HG03442 (cell line): Measurements from ENCODE around the gene GCK.

ENCODE experiments used
- ATAC-seq: cut with Tn5 transposase; IDR thresholded peaks from one replicate; pipeline ENCODE4 v1.9.1; 2021; ENCODE audit warnings: mild to moderate bottlenecking, moderate library complexity; ENCODE audit not compliant: unreplicated experiment

Gene GCK

DNA sequence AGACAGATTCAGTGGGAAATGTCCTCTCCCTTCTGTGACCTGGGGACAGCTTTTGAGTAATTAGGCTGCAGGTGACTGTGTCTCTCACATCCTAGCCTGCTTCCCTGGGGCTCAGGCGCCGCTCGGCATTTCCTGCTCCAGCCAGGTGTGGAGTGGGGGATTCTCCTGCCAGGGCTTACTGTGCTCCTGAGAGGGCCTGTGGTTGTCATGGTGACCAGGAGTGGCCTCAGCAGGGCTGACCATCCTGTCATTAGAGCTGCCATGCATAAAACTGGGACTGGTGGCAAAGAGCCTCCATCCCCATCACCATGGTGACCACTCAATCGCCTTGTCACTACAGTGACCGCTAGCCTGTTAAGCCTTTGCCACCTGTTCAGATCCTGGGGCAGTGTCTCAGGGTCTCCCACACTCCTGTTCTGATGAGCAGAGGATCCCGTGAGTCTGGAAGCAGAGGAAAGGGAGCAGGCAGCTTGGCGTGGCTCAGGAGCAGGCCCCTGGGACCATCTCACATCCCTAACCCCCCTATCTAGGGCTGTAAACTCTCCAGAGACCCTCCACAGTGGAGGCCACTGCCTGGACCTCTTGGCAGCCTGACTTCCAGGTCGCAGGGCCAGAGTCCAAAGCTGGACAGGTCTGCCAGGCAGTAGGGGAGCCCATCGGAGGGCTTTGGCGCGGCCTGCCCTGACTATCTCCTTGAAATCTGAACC lies at the start of gene GCK:
TSS of gene GCK (minus strand) at position 154 of the 707 bp plus-strand sequence. CDS start 486 bp downstream, outside the sequence.
- no peak for ATAC-seq

GRCh38 chr7:44238116-44238695 lies 49.0 kb upstream of the GCK start:
- ATAC-seq, result no peak

DNA sequence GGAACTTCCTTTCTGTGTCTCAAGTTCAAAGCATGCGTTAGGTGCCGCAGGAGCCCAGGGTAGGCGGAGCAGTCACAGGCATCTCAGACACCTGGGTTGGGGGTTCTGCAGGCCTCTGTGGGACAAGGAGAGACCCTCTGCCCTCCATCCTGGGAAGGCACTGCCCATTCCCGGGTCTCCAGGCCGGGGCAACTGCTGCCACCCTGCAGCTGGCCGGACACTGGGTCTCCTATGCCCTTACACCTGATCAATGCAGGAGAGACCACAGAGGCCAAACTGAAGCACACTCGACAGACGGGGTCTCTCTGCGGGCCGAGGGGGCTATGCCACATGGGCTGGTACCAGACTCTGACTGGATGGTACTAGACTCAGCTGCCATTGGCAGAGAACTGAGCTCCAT lies 48.5 kb upstream of the GCK start:
- ATAC-seq, result no peak

DNA sequence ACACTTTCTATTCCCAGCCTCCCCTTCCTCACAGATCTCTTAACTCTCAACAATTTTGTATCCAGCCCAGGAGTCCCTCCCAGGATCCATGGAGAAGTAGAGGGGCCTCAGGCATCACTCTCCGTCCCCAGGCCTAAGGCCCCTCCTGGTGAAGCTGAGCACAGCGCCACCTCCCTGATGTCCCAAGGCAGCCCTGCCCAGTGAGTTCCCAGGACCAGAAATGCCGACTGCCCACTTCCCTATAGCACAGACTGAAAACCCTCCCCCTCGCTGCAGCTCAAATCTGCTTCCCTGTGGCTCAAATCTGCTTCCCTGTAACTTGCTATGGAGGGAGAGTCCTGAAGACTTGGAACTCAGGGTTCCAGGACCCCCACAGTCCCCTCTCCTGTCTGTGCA lies 47.1 kb upstream of the GCK start:
- ATAC-seq, result no peak

- ATAC-seq, result no peak
Observed at GRCh38 chr7:44235582-44236332, 46.5 kb upstream of the GCK start.

DNA sequence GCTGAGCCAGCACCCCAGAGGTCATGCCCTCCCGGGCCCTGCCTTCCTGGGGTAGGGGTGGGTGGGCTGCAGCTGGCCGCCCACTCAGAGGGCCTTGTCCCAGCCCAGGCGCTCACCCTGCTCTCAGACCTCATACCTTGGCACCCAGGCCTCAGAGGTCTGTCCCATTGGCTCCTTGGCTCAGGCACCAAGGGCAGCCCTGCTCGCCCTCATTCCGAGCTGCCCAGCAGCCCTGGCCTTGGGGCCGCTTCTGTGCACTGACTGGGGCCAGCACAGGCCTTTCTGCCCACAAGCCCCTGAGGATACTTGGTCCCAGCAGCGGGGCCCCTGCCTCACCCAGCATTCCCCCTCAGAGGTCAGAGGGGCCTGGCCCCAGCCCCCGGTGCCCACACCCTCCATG lies 45.8 kb upstream of the GCK start:
- ATAC-seq, result no peak

GRCh38 chr7:44232901-44233715 lies 43.9 kb upstream of the GCK start:
- ATAC-seq, result no peak

GRCh38 chr7:44232396-44232795 lies 43.2 kb upstream of the GCK start:
- no peak for ATAC-seq

- ATAC-seq, result no peak
Observed at GRCh38 chr7:44231088-44231487, 41.8 kb upstream of the GCK start.

GRCh38 chr7:44230286-44230685 lies 41.0 kb upstream of the GCK start:
- no peak for ATAC-seq

- ATAC-seq, result no peak
Observed at GRCh38 chr7:44229546-44230105, 40.4 kb upstream of the GCK start.

DNA sequence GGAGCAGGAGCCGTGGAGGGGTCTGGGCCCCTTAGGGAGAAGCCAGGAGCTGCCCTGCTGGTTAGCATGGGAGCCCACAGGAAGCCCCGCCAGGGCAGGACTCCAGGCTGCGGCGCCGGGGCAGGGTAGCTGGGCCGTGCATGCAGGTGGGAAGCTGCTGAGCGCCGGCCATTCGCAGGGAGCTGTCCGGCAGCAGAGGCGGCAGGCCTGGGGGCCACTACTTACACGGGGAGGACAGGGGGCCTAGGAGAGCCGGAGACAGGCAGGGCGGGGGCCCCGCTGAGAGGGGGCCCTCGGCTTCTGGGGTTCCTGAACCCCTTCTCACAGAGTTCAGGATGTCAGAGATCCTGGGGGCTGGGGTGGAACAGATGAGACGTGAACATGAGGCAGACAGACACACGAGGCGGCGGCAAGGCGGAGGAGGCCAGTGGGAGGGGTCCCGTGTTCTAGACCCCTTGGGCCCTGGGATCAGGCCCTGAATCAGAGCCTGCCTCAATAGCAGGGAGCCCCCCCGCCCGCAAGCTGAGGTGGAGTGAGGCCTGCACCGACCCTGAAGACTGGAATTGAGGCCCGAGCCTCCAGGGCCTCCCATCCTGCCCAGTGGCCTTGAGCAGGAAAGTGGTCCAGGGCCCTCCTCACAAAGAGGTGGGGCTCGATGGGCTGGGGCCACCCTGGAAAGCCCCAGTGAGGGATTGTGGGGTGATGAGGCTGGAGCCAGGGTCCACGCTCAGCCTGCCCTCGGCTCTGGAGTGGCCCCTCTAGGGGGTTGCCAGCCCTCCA lies 39.5 kb upstream of the GCK start:
- no peak for ATAC-seq

DNA sequence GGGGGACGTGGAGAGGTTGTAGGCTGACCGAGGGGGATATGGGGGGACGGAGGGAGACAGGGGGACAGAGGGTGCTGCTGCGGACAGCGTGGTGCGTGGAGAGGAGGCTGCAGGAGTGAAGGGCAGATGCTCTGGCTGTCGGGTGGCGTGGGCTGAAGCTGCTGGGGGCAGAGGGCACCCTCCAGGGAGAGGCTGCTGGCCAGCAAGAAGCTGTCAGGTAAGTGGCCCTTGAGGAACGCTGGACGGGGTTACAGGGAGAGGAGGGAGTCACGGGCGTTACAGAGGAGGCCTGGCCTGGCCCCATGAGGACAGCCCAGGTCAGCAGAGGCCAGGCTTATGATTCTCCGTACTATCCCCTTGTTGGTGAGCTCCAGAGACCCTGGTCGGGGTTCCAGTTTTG lies 38.7 kb upstream of the GCK start:
- ATAC-seq, result no peak

- ATAC-seq, result no peak
Observed at GRCh38 chr7:44226396-44226753, 37.1 kb upstream of the GCK start.

DNA sequence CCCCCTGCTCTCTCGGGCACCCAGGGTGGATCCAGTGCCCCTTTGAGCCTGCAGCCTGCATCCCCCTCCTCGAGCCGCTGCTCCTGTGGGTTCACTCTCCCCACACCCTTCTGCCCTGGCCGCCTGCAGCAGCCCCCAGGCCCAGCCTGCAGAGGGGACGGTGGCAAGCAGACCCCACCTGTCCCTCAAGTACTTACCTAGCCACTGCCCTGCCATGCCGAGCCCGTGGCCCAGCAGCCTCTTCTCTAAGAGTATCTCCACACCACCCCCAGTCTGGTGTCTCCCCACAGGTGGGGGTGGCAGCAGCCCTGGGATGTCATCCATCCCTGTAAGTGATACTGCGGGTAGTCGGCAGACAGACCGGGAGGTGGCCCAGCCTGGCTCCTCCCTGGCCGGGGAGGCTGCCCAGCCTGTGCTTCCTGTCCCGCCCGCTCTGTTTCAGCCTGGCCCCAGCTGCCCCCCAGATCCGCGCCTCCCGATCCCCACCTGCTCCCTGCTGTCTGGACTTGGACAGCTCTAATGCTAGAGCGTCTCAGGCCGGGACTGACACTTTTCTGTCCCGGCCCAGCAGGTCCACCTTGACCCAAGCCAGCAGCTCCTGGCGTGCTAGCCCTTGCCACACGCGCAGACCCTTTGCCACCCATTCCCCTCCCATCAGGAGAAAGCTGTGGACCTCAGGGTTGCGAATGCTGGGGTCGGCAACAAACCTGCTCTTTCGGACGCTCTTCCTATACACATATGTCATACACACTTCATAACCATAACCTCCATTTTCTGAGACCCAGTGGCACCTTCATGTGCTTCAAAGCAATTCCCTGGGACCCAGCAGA lies 36.5 kb upstream of the GCK start:
- no peak for ATAC-seq

GRCh38 chr7:44224974-44225565 lies 35.8 kb upstream of the GCK start:
- ATAC-seq, result no peak

DNA sequence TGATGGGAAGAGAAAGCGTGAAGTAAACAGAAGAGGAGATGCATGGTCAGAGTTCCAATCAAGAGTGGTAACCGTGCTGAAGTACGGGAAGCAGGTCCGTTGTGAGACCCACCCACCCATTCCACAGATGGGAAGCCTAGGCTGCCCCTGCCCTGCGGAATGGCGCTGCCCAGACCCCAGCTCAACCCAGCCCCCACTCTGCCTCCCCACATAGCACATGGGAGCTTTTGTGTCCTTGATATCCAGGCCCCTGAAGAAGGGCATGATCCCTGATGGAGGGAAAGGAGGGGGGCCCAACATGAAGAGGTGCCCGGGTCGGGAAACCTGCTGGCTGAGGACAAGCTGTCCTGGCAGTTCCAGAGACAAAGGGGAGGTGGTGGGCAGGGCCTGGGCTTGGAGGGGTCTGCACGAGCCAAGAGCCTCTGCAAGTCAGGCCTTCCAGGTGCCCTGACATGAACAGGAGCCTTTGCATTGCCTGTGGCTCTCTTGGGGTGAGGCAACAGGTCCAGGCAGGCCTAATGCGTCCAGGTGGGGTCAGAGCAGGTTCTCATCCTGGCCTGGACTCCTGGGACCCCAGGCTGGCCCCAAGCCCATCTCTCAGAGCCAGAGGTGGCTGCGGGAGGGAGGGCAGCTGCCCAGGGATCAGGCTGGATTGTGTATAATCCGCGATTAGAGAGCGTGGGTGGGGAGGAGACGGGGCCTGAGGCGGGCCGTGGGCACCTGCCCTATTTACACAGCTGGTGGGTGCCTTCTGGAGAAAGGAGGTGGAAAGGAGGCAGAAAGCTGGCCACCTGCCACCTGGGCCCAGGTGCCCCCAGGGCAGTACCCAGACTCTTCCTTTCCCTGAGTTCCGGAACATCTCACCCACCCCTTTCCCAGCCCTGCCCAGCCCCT lies 35.1 kb upstream of the GCK start:
- no peak for ATAC-seq
